Measurements from ENCODE around the gene CST9.
"Not testable (repeated sequence)": the region's sequence is repeated elsewhere in the genome, so short reads cannot be mapped to it uniquely, and the experiment has no call there.

The CST9 gene

DNA sequence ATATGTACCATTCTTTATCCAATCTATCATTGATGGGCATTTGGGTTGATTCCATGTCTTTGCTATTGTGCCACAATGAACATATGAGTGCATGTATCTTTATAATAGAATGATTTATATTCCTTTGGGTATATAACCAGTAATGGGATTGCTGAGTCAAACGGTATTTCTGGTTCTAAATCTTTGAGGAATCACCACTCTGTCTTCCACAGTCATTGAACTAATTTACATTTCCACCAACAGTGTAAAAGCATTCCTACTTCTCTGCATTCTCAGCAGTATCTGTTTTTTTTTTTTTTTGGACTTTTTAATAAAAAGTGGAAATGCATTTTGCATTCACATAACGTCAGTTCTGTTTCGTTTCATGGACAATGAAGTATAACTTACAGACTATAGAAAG, 16.7 kb upstream of the CST9 start:
- DNase-seq: not testable (repeated sequence)

DNA sequence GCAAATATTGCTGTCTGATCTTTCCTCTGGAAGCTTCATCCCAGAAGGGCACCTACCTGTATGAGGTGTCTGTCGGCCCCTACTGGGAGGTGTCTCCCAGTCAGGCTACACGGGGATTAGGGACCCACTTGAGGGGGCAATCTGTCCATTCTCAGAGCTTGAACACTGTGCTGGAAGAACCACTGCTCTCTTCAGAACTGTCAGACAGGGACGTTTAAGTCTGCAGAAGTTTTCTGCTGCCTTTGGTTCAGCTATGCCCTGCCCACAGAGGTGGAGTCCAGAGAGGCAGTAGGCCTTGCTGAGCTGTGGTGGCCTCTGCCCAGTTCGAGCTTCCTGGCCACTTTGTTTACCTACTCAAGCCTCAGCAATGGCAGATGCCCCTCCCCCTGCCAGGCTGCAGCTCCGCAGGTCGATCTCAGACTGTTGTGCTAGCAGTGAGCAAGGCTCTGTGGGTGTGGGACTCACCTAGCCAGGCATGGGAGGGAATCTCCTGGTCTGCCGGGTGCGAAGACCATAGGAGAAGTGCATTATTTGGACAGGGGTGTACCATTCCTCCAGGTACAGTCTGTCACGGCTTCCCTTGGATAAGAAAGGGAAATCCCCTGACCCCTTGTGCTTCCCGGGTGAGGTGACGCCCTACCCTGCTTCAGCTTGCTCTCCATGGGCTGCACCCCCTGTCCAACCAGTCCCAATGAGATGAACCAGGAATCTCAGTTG, 15.1 kb upstream of the CST9 start:
- not testable (repeated sequence) for DNase-seq

DNA sequence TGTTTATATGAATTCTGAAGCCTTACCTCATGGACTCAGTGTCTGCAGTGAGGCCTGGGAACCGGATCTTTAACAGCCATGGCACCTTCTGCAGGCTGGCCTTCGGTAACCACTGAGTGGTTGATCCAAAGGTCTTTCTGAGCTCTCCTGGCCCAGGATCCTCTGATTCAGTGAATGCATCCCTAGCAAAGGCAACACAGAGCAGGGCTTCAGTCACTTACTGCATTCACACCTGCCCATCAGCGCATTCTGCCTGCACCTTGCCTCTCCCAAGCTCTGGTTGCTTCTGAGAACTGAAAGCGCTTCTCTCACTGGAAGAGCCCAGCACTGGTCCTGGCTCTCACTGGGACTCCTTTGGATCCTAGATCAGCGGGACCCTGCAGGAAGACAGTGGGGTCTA, 8.4 kb upstream of the CST9 start:
- no peak for DNase-seq

DNA sequence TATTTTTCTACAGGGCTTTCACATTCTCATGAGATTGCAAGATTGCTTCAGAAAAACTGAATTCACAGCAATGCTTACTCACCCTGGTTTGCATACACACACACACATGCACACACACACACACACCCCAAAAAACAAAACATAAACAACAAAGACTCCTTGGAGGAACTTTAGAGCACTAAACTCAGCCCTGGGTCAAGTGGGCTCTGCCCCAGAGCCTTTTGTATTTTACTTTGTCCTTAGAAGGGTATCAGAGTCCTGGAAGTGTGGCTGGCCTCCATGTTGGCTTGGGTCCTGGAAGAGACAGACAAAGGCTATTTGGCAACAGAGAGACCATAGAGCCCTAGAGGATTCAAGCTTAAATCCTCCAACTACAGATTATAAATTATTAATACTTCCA, 8.0 kb upstream of the CST9 start:
- DNase-seq: no peak

DNA sequence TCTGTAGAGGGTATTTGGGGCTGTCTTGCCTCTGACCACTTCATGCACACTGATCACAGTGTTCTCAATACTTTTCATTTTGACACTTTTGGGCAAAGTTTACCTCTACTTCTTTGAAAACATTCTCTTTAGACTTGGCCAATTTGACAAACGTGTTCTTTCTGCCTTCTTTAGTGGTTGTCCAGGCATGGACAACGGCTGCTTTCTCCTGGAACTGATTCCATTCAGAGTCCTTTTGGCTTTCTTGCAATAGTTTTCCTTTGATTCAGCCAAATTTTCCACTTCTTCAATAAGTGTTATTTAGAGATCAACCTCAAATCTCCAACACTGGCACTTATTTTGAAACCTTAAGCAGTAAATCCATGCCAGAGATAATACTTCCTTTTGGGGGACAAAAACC, 6.7 kb upstream of the CST9 start:
- no peak for DNase-seq

DNA sequence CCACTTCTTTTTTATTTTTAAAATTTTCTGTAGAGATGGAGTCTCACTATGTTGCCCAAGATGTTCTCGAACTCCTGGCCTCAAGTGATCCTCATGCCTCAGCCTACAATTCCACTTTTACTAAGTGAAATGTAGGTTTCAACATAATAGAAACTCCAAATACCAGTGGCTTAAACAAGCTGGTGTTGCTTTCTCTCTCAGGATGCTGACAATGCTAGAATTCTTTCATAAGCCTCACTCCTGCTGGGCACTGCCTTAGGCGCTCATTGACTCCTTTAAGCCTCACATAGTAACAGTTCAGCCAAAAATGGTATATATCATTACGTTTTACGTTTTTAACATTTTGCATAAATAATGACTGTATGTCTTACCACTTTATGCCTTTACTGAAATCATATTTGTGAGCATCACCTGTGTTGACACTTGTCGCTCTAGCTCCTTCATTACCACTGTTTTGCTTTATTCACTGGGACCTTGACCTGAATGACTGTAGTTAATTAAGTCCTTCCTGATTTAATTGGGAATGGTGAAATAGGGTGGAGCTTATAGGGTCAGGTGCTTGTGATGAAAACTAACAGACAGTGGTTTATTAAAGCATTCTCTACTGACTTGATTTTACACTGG, 3.9 kb upstream of the CST9 start:
- no peak for DNase-seq

DNA sequence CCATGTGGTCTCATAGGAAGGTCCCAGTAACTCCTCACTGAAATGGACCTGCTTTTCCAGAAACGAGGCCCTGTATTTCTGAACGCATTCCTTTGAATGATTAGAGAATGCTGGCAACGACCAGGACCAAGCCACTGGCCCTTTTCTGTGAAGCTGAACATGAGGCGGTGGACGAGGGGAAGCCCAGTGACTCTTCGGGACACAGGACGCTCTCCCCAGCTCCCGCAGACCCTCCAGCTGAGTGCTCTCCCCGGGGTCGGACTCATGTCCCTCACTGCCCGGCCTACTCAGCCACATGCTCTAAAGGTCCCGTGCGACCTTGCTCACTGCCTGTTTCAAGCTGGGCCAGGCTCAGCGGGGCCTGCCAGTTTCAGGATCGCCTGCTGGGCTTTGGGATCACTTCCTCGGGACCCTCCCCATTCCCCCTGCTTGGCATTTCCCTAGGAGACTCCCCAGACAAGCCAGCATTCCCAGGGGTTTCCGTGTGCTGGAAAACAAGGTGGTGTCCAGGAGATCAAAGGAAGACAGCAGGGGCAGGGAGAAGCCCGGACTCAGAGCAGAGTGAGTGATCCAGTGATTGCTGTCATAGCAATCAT, 2.6 kb upstream of the CST9 start:
- no peak for DNase-seq

DNA sequence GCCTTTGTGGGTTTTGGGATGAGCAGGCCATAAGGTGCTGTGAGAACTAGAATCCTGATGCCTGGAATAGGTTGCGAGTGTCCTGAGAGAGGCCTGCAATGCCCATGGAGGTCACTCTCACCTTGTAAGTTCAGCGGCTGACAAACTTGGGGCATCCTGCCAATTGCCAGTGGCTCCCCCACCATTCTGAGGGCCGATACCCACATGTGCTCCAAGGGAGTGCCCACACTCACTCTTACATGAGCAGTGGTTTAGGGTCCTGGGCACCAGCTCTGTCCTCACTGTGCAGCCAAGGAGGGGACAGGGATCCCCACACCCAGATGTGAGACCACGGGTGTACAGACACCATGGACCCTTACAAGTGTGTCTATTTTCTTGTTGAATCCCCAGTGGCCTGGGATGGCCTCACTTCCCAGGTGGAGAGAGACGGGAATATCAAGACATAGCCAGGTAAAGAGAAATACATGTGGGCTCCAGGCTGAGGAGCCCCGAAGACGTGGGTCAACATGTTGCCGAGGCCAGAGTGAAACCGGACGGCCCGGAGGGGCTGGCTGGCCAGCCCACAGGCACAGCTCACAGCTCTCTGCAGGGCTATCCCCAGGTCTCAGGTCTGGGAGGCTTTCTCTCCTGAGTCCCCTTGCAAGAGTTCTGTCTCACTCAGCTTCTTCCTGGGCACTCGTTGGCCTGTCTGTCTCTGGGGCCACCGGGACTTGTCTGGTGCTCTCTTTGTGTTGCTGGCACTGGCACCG, 2.0 kb upstream of the CST9 start:
- no peak for DNase-seq

DNA sequence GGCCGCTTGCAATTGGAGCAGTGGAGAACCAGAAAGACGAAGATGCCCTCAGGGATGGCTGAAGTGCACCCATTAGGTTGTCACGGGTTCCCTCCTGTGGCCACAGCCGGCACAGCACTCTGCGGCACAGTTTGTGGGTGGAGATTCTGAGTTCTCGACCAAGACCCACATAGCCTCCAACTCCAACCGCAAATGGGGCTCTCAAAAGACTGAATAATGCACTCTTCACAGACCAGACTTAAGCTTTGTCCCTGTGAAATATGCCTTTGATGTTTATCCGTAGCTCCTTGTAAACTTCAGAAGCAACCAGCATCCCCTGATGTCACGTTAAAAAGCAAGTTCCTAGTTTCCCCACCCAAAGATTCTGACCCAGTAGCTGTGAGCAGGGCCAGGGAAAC, 934 bp upstream of the CST9 start:
- DNase-seq: no peak

DNA sequence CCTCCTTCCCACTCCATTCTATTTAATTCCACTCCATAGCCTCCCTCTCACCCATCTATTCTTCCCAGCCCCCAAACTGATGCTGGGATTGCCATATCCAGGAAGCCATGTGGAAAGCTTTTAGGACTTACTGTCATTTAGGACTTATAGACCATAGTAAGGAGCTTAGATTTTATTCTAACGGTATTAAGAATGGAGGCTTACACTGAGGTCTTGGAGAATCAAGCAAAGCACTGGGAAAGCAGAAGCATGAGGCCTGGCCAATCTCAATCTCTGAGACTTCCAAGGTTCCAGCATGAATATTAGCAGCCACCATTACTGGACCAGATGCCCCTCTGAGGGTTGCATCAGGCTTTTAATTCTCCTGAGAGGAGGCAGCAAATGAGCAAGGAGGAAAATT, 1.4 kb downstream of the CST9 start:
- DNase-seq: no peak

DNA sequence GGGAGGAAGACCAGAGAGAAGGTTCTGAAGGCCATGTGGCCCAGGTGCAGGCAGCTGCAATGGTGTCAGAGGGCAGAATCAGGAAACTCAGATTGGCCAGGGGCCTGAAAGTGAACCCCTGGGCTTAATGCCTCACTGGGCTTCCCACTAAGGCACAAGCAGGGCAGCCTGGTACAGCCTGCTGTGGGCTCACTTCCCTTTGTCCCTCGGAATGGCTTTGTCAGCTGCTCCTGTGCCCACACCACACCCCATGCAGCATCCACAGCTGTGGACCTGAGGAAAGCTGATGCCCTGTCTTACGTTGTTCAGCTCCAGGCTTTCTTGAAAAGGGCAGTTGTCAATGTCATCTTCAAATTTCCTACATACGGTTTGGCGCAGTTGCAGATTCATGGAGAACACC, 2.4 kb downstream of the CST9 start:
- no peak for DNase-seq

DNA sequence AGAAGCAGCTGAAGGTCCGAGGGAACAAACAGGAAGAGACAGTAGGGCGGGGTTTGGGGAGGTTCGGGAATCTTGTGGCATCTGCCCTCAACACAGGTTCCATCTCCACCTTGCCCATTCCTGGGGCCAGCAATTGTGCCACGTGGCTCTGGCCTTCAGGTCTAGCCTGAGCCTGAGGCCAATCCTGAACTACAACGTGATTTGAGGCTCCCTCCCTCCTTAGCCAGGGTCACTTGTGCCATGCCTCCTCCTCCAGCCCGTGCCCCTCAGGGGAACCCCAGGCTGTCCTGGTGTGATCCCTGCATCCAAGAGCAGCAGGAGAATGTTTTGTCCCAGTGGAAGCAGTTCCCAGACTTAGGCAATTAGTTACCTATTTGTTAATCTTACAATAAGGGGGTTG, 3.0 kb downstream of the CST9 start:
- DNase-seq: no peak

DNA sequence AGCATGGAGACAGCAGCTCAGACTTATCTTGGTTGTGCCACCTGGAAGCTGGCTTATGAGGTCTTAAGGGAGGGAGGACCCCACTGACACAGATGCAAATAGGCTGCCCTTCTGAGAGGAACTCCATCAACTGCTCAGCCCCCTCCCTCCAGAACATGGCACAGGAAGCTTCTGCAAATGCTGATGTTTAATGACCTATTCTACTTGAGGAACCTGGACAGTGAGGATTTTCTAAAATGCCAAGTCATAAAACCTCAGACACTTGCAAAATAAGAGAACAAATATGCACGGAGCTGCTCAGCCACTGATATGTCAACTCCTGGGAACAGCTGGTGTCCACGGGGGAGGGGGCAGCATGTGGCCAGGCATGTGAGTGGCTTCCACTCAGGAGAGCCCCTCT, 3.5 kb downstream of the CST9 start:
- DNase-seq: no peak

DNA sequence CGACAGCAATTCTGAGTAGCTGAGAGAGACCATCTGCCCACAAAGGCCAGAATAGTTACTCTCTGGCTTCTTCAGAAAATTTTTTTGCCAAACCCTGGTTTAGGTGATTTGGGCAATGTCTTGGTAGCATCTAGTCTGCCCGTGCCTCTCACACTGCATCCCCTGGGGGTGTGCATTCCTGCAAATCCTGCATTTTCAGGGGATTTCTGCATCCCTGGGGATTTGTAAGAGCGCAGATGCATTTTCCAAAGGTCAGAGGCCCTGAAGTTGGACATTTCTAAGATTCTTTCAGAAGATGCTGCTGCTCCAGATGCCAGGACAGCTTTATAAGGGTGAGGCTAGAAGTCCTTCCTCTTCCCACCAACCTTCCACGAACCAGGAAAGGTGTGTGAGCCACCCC, 4.0 kb downstream of the CST9 start:
- no peak for DNase-seq

DNA sequence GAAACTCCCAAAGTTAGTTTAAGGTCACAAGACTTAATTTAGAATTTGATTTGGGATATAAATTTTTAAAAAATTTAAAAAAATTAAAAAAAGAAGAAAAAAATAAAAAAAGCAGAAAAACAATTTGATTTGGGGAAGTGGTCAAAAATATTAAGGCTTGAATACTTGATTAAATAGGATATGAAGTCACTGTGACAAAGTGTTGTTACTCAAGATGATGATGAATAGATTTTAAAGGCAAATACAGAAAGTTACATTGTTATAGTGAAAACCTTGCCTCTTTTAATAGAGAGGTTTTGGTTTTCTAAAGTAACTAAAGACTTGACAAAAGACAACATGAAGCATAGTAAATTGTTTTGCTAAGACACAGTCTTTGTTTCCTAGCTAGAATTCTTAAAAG, 7.2 kb downstream of the CST9 start:
- no peak for DNase-seq

DNA sequence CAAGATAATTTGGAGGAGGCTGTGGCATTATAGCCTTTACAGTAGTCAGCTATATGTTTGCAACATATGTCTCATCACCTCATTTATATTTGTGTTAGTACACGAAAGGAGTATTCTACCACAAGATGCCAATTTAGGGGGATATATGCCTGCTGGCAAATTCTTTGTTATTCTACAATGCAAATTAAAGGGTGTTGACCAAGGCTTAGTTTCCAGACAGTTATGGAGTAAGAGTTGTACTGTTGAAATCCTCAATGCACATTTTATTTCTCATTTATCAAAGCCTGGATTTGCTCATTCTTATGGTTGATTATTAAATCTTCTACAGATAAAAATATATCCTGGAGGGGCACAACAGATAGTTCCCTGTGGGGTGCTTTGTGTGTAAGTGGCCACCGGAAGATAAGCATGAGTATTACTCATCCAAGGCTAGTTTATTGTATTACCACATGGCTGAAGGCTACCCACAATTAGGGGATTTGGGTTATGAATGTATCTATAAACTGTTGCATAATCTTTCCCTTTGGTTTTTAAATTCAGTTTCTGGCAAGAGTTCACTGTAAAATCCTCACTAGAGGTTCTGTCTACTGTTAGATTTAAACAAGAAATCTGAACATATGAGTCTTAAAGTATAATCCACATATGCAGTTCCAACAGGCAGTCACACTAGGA, 9.0 kb downstream of the CST9 start:
- DNase-seq: no peak

DNA sequence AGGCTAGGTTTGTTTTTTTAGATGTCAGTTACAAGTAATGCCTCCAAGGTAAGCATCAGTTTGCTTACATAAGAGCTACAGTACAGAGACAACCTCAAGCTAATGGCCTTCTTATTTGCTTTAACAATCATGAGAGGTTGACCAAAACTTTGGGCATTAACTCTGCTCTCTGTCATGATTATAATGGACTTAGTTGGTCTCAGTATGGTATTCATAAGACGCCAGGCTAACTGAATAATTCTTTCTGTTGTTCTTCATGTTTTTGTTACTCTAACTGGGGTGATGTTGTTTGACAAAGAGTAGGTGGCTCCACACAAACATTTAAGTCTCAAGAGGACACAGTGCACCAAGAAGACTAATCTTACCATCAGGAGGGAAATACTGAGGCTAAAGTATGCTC, 9.8 kb downstream of the CST9 start:
- DNase-seq: no peak

DNA sequence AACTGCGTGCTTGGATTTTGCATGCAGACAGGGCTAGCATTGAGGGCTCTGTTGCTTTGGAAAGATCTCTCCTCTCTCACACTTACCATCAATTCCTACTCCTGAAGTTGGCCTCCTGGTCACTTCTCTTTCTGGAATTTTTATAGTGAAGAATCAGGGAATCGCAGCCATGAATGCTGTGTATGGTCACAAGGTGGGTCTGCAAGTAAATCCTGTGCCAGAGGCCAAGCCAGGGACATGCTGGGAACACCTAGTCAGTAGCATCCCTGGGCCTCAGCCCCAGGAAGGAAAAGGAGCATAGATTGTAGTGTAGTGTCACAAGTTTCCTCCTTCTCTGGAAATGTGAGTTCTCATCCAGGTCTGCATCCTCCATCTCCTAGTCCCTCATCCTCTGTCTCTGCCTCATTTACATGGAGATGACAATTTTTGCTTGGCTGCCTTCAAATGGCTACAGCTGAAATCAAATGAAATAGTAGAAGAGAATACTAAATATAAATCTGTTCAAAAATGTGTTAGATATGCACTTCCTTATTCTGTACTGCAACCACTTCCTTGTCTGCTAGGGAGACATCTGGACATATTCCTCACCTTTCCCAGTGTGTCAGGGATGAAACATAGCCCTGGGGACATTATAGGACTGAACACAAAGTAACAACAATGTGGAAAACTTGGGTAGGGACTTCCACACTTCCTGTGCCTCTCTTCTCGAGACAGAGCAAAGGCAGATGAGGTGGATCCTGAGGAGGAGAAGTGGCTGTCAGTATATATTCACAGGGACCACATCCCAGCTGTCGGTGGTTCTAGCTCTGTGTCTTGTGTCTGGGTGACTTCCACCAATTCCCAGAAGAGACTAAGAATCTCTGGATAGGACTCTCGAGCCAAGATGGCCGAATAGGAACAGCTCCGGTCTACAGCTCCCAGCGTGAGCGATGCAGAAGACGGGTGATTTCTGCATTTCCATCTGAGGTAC, 17.0 kb downstream of the CST9 start:
- no peak for DNase-seq

DNA sequence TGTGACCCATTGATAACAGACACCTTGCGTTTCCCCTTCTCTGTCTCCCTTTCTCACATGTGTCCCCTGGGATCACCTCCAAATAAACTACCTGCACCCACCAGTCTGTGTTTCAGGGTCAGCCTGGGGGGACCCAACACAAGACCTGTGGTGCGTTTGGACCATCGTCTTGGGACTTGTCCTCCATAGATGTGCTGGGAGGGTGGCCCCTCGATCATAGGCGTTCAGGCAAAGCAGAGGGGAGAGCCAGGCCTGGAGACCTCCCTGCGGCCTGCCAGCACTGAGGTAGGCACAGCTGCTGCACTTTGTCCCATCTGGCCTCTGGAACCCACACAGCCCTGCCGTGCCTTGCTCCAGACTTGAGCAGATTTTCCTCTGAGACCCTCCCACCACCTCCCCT, 18.1 kb downstream of the CST9 start:
- DNase-seq: no peak

DNA sequence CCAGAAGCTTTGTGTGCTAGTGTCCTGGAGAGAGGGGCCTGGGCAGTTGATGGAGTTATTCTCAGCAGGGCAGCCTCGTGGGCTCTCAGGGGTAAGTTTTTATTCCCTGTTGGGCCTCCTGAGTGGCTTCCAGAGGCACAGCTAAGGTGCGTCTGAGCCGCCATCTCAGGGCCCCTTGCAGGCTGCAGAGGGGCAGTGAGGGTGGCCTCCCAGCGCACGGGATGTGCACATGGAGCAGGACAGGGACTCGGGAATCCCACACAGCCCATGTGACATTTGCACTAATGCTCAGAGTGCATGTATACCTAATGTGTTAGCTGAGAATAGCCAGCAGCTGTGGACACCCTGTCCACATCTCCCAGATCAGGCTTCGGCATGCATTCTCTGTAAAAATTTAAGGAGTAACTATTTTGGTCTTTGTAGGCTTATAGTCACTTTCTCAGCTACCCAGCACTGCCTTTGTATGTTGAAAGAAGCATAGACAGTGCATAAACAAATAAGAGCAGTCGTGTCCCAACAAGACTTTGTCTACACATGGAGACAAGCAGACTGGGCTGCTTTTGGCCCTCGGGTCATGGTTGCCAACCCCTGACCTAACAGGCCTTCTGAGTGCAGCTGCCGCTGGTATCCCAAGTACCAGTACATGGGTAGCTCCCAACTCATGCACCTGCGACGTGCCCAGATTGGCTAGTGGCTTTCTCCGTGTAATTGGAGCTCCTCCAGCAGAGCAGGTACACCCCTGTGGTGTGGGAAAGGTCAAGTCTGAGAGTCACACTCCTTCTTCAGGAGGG, 18.8 kb downstream of the CST9 start:
- no peak for DNase-seq
